Activated T-helper 1 cell treated with anti-CD3 and anti-CD28 coated beads, Interleukin-12 subunit alpha, Interleukin-12 subunit beta, Interleukin-2, Interleukin-4 antibody, amounts not matched to agents 30 ng/mL and 10 ng/mL and 1 ng/mL, durations not matched to agents 14 hours and 24 hours and 36 hours (primary cell): ENCODE results near the gene DNAH9. TPM values are rescaled to one million over a fixed set of nuclear protein-coding genes. Genes with fewer than 3 reads are reported as not detected.

ENCODE experiments used
- DNase-seq: peaks from one replicate; pipeline ENCODE4 v3.0.0; 2021; ENCODE audit warnings: low spot score
- H3K27ac Mint-ChIP-seq: one replicate; pipeline ENCODE4 v1.8.0; 2021; ENCODE audit warnings: mild to moderate bottlenecking, mixed read lengths
- H3K27me3 Mint-ChIP-seq: one replicate; pipeline ENCODE4 v1.8.0; 2022; ENCODE audit warnings: mild to moderate bottlenecking, moderate library complexity, mixed read lengths; ENCODE audit not compliant: insufficient read depth
- H3K36me3 Mint-ChIP-seq: one replicate; pipeline ENCODE4 v1.8.0; 2021; ENCODE audit warnings: low read depth, mixed read lengths
- H3K4me1 Mint-ChIP-seq: one replicate; pipeline ENCODE4 v1.8.0; 2021; ENCODE audit warnings: low read depth, mixed read lengths
- H3K4me3 Mint-ChIP-seq: one replicate; pipeline ENCODE4 v1.8.0; 2021; ENCODE audit warnings: mild to moderate bottlenecking, moderate library complexity, mixed read lengths
- H3K9me3 Mint-ChIP-seq: one replicate; pipeline ENCODE4 v1.8.0; 2021; ENCODE audit warnings: mixed read lengths
- intact Hi-C: fragments of 100-400 bp; cut with micrococcal nuclease; formaldehyde crosslinking; loops from one replicate; pipeline ENCODE4 v1.15.1; 2024
- total RNA-seq: library from RNA; stranded (reverse); gene quantifications from 2 replicates; pipeline ENCODE4 v1.2.3, GENCODE V29; 2022

The DNAH9 gene
- total RNA-seq, 1 donor from 2014 or later = not detected

- no peak overlapping the region for H3K4me3 Mint-ChIP-seq
- no peaks in the 10 kb centered on the region for H3K27me3 Mint-ChIP-seq
- H3K36me3 Mint-ChIP-seq = no peaks in the 10 kb centered on the region
- H3K9me3 Mint-ChIP-seq = peaks cover 17% of the 10 kb centered on the region
- no peak overlapping the region for H3K27ac Mint-ChIP-seq
- intact Hi-C loops = no loop called here
- no peak for DNase-seq
- no peaks in the 10 kb centered on the region for H3K4me1 Mint-ChIP-seq
Measured at GRCh38 chr17:11561702-11562101, 36.6 kb upstream of the DNAH9 start.

GRCh38 chr17:11564589-11565380 lies 33.5 kb upstream of the DNAH9 start:
- Mint-ChIP-seq H3K36me3 (no peaks in the 10 kb centered on the region), H3K27me3 (no peaks in the 10 kb centered on the region)

GRCh38 chr17:11565591-11565990 lies 32.7 kb upstream of the DNAH9 start:
- Mint-ChIP-seq H3K36me3 (no peaks in the 10 kb centered on the region), H3K4me1 (no peaks in the 10 kb centered on the region), H3K9me3 (peaks cover 20% of the 10 kb centered on the region), H3K4me3 (no peak overlapping the region), H3K27me3 (no peaks in the 10 kb centered on the region), H3K27ac (no peak overlapping the region)
- intact Hi-C loops = no loop called here
- no peak for DNase-seq

More at GRCh38 chr17:11564589-11565380, 33.5 kb upstream of the DNAH9 start:
- Mint-ChIP-seq H3K27ac (no peak overlapping the region), H3K9me3 (peaks cover 20% of the 10 kb centered on the region), H3K4me1 (no peaks in the 10 kb centered on the region), H3K4me3 (no peak overlapping the region)
- intact Hi-C loops = no loop called here
- no peak for DNase-seq

- no peaks in the 10 kb centered on the region for H3K27me3 Mint-ChIP-seq
- H3K27ac Mint-ChIP-seq = no peak overlapping the region
- intact Hi-C loops = no loop called here
Measured at GRCh38 chr17:11578998-11579397, 19.3 kb upstream of the DNAH9 start.

GRCh38 chr17:11580677-11581076 lies 17.6 kb upstream of the DNAH9 start:
- Mint-ChIP-seq H3K4me1 (no peaks in the 10 kb centered on the region), H3K27ac (no peak overlapping the region), H3K9me3 (peaks cover 18% of the 10 kb centered on the region), H3K27me3 (no peaks in the 10 kb centered on the region), H3K36me3 (no peaks in the 10 kb centered on the region), H3K4me3 (no peak overlapping the region)
- intact Hi-C loops = no loop called here
- no peak for DNase-seq

More at GRCh38 chr17:11578998-11579397, 19.3 kb upstream of the DNAH9 start:
- no peaks in the 10 kb centered on the region for H3K36me3 Mint-ChIP-seq
- H3K4me3 Mint-ChIP-seq = no peak overlapping the region
- no peak for DNase-seq
- H3K9me3 Mint-ChIP-seq = peaks cover 12% of the 10 kb centered on the region
- no peaks in the 10 kb centered on the region for H3K4me1 Mint-ChIP-seq

- intact Hi-C loops = no loop called here
- peaks cover 18% of the 10 kb centered on the region for H3K9me3 Mint-ChIP-seq
- no peak overlapping the region for H3K27ac Mint-ChIP-seq
- no peak overlapping the region for H3K4me3 Mint-ChIP-seq
- no peak for DNase-seq
- no peaks in the 10 kb centered on the region for H3K4me1 Mint-ChIP-seq
- H3K27me3 Mint-ChIP-seq = no peaks in the 10 kb centered on the region
- H3K36me3 Mint-ChIP-seq = no peaks in the 10 kb centered on the region
Measured at GRCh38 chr17:11582217-11582616, 16.1 kb upstream of the DNAH9 start.

GRCh38 chr17:11583306-11583992 lies 14.8 kb upstream of the DNAH9 start:
- H3K4me3 Mint-ChIP-seq = no peak overlapping the region
- no peak for DNase-seq
- H3K27ac Mint-ChIP-seq = no peak overlapping the region
- intact Hi-C loops = no loop called here
- H3K36me3 Mint-ChIP-seq = no peaks in the 10 kb centered on the region
- H3K9me3 Mint-ChIP-seq = peaks cover 18% of the 10 kb centered on the region
- no peaks in the 10 kb centered on the region for H3K27me3 Mint-ChIP-seq
- H3K4me1 Mint-ChIP-seq = no peaks in the 10 kb centered on the region

- Mint-ChIP-seq H3K27me3 (no peaks in the 10 kb centered on the region), H3K27ac (no peak overlapping the region), H3K4me1 (no peaks in the 10 kb centered on the region), H3K9me3 (peaks cover 9% of the 10 kb centered on the region), H3K4me3 (no peak overlapping the region), H3K36me3 (no peaks in the 10 kb centered on the region)
- intact Hi-C loops = no loop called here
- no peak for DNase-seq
Measured at GRCh38 chr17:11589716-11590115, 8.6 kb upstream of the DNAH9 start.

- Mint-ChIP-seq H3K27ac (no peak overlapping the region), H3K4me1 (no peaks in the 10 kb centered on the region), H3K36me3 (no peaks in the 10 kb centered on the region), H3K27me3 (peaks cover 5% of the 10 kb centered on the region), H3K9me3 (peaks cover 3% of the 10 kb centered on the region), H3K4me3 (no peak overlapping the region)
- intact Hi-C loops = no loop called here
- no peak for DNase-seq
Measured at GRCh38 chr17:11601661-11602060, 3.4 kb downstream of the DNAH9 start.

GRCh38 chr17:11608396-11608795 lies 10.1 kb downstream of the DNAH9 start:
- no peak for DNase-seq
- Mint-ChIP-seq H3K4me1 (no peaks in the 10 kb centered on the region), H3K27ac (no peak overlapping the region), H3K36me3 (no peaks in the 10 kb centered on the region), H3K27me3 (no peaks in the 10 kb centered on the region), H3K4me3 (no peak overlapping the region), H3K9me3 (peaks cover 3% of the 10 kb centered on the region)
- intact Hi-C loops = no loop called here

- no peak overlapping the region for H3K27ac Mint-ChIP-seq
- intact Hi-C loops = no loop called here
- no peak for DNase-seq
- no peaks in the 10 kb centered on the region for H3K27me3 Mint-ChIP-seq
- no peaks in the 10 kb centered on the region for H3K36me3 Mint-ChIP-seq
- peaks cover 6% of the 10 kb centered on the region for H3K9me3 Mint-ChIP-seq
- H3K4me3 Mint-ChIP-seq = no peak overlapping the region
- H3K4me1 Mint-ChIP-seq = no peaks in the 10 kb centered on the region
Measured at GRCh38 chr17:11610999-11611566, 12.8 kb downstream of the DNAH9 start.

GRCh38 chr17:11612956-11613355 lies 14.7 kb downstream of the DNAH9 start:
- H3K36me3 Mint-ChIP-seq = no peaks in the 10 kb centered on the region
- no peak overlapping the region for H3K4me3 Mint-ChIP-seq
- H3K27ac Mint-ChIP-seq = no peak overlapping the region
- intact Hi-C loops = no loop called here
- H3K9me3 Mint-ChIP-seq = peaks cover 9% of the 10 kb centered on the region
- H3K4me1 Mint-ChIP-seq = no peaks in the 10 kb centered on the region
- H3K27me3 Mint-ChIP-seq = no peaks in the 10 kb centered on the region
- no peak for DNase-seq

GRCh38 chr17:11618861-11619566 lies 20.7 kb downstream of the DNAH9 start:
- H3K36me3 Mint-ChIP-seq = no peaks in the 10 kb centered on the region
- intact Hi-C loops = no loop called here
- no peak for DNase-seq
- H3K9me3 Mint-ChIP-seq = peaks cover 11% of the 10 kb centered on the region
- no peaks in the 10 kb centered on the region for H3K4me1 Mint-ChIP-seq
- no peak overlapping the region for H3K27ac Mint-ChIP-seq
- no peaks in the 10 kb centered on the region for H3K27me3 Mint-ChIP-seq
- H3K4me3 Mint-ChIP-seq = no peak overlapping the region
